Neural crest cell (in vitro differentiated cells): Measurements from ENCODE around the gene PARVA. TPM values are rescaled to one million over a fixed set of nuclear protein-coding genes. Genes with fewer than 3 reads are reported as not detected.
"Not testable (repeated sequence)": the region's sequence is repeated elsewhere in the genome, so short reads cannot be mapped to it uniquely, and the experiment has no call there.

Experiments used
- DNase-seq: peaks from one replicate; pipeline ENCODE4 v3.0.0; 2021; ENCODE audit warnings: low read depth, mixed read lengths, low spot score
- H3K27ac Mint-ChIP-seq: one replicate; pipeline ENCODE4 v1.8.0; 2021; ENCODE audit warnings: mild to moderate bottlenecking, mixed read lengths; ENCODE audit not compliant: unreplicated experiment
- H3K27me3 Mint-ChIP-seq: 2 replicates; pipeline ENCODE4 v1.8.0; 2021; ENCODE audit warnings: low read depth, mild to moderate bottlenecking, mixed read lengths
- H3K36me3 Mint-ChIP-seq: 2 replicates; pipeline ENCODE4 v1.8.0; 2021; ENCODE audit warnings: low read depth, mild to moderate bottlenecking, mixed read lengths
- H3K4me1 Mint-ChIP-seq: 2 replicates; pipeline ENCODE4 v1.8.0; 2021; ENCODE audit warnings: mixed read lengths
- H3K4me3 Mint-ChIP-seq: one replicate; pipeline ENCODE4 v1.8.0; 2021; ENCODE audit warnings: mild to moderate bottlenecking, mixed read lengths
- H3K9me3 Mint-ChIP-seq: 2 replicates; pipeline ENCODE4 v1.8.0; 2021; ENCODE audit warnings: mixed read lengths
- total RNA-seq: library from RNA; stranded (reverse); gene quantifications from 2 replicates; pipeline ENCODE4 v1.2.1, GENCODE V29; 2021
- TF ChIP-seq, protein P1 (sequence below): fragments of 200-600 bp; sonication (generic); conservative IDR thresholded peaks from 2 replicates; pipeline ENCODE4 v1.5.0; 2021; ENCODE audit warnings: antibody characterized with exemption, mild to moderate bottlenecking

PARVA gene
- total RNA-seq, 1 donor from 2014 or later = 36.2 TPM

DNA sequence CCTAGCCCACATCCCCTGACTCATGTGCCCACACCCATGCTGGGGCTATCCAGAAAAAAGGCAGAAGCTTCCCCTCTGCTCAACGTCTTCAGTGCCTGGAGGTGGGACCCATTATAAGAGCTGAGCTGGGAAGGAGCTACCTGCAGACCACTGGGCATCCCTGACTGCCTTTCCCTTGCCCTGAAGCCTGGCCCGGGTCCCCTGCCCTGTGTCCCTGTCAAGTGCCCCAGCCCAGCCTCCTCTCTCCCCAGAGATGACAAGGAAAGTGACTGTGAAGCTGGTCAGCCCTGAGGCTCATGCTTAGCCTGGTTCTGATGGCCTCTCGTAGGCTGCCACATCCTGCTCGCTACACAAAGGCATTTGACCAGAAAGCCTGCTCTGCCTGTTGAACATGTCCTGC lies 140.4 kb downstream of the PARVA start:
- no peak overlapping the region for H3K27ac Mint-ChIP-seq
- H3K4me1 Mint-ChIP-seq = no peaks in the 10 kb centered on the region
- TF ChIP-seq, protein P1, sequence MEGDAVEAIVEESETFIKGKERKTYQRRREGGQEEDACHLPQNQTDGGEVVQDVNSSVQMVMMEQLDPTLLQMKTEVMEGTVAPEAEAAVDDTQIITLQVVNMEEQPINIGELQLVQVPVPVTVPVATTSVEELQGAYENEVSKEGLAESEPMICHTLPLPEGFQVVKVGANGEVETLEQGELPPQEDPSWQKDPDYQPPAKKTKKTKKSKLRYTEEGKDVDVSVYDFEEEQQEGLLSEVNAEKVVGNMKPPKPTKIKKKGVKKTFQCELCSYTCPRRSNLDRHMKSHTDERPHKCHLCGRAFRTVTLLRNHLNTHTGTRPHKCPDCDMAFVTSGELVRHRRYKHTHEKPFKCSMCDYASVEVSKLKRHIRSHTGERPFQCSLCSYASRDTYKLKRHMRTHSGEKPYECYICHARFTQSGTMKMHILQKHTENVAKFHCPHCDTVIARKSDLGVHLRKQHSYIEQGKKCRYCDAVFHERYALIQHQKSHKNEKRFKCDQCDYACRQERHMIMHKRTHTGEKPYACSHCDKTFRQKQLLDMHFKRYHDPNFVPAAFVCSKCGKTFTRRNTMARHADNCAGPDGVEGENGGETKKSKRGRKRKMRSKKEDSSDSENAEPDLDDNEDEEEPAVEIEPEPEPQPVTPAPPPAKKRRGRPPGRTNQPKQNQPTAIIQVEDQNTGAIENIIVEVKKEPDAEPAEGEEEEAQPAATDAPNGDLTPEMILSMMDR = no peak
- no peaks in the 10 kb centered on the region for H3K9me3 Mint-ChIP-seq
- H3K27me3 Mint-ChIP-seq = no peaks in the 10 kb centered on the region
- DNase-seq = no peak
- no peaks in the 10 kb centered on the region for H3K36me3 Mint-ChIP-seq
- no peak overlapping the region for H3K4me3 Mint-ChIP-seq

DNA sequence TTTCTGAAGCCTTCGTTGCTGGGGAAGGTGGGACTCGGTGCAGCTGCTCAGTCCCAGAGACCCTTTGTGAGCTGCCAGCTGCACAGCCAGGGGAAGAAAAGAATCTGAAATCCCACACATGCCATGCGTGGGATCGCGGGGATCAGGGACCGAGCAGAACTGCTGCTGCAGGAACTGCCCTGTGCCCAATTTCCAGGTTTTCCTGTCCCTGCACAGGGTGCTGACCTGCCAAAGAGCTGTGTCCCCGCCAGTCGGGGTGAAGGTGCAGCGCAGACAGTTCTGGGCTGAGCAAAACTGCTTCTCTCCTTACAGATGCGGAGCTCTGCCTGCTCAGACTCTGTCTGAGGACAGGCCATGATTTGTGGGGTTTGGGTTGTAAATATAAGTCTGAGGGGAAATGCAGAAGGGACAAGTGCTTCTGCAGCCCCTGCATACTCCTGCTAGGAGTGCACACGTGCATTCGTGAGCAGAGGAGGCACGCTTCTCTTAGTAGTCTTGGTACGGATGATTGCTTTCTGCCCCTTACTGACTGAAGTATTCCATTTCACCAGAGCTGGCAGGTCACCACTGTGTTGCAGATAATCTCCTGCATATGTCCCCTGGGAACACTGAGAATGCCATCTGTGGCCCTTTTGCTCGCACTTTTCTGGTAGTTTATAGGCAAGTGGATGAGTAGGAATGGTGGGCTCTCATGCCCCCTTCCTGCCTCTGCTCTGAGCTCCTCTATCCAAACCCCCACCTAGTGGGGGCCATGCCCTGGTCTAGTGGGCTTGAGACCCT lies 141.4 kb downstream of the PARVA start:
- Mint-ChIP-seq H3K36me3 (no peaks in the 10 kb centered on the region), H3K4me1 (no peaks in the 10 kb centered on the region), H3K4me3 (no peak overlapping the region), H3K9me3 (no peaks in the 10 kb centered on the region), H3K27ac (peak overlapping the region; percentile 31), H3K27me3 (no peaks in the 10 kb centered on the region)
- DNase-seq = no peak
- TF ChIP-seq, protein P1 = no peak

DNA sequence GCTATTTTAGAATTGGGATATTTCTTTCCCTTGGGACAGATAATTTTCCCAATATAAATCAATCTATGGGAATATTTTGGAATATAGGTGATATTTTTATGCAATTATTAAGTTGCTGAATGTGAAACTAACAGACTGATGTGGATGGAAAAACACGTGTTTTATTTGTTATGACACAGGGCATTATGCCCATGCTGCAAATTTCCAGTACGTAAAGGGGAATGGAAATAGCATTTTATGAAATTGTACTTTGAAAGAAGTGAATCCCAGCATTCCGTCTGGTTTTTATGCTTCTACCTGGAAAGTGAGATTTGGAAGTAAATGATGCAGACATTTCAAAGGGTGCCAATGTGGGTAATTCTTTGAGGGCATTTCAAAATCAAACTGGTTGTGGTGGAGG lies 142.7 kb downstream of the PARVA start:
- Mint-ChIP-seq H3K4me1 (no peaks in the 10 kb centered on the region), H3K4me3 (no peak overlapping the region), H3K27ac (no peak overlapping the region), H3K36me3 (no peaks in the 10 kb centered on the region), H3K27me3 (no peaks in the 10 kb centered on the region), H3K9me3 (no peaks in the 10 kb centered on the region)
- no peak for DNase-seq
- TF ChIP-seq, protein P1 = no peak

DNA sequence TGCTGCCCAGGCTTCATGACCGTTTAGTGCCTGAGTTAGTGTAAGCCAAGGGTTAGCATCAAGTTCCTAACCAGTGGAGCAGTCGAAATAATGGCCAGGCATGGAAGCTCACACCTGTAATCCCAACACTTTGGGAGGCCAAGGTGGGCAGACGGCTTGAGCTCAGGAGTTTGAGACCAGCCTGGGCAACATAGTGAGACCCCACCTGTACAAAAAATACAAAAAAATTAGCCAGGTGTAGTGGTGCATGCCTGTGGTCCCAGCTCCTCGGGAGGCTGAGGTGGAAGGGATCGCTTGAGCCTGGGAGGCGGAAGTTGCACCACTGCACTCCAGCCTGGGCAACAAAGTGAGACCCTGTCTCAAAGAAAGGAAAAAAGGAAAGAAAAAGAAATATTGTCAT lies 143.2 kb downstream of the PARVA start:
- not testable (repeated sequence) for H3K27me3 Mint-ChIP-seq, H3K4me3 Mint-ChIP-seq, H3K4me1 Mint-ChIP-seq, H3K36me3 Mint-ChIP-seq, DNase-seq, H3K9me3 Mint-ChIP-seq, H3K27ac Mint-ChIP-seq

DNA sequence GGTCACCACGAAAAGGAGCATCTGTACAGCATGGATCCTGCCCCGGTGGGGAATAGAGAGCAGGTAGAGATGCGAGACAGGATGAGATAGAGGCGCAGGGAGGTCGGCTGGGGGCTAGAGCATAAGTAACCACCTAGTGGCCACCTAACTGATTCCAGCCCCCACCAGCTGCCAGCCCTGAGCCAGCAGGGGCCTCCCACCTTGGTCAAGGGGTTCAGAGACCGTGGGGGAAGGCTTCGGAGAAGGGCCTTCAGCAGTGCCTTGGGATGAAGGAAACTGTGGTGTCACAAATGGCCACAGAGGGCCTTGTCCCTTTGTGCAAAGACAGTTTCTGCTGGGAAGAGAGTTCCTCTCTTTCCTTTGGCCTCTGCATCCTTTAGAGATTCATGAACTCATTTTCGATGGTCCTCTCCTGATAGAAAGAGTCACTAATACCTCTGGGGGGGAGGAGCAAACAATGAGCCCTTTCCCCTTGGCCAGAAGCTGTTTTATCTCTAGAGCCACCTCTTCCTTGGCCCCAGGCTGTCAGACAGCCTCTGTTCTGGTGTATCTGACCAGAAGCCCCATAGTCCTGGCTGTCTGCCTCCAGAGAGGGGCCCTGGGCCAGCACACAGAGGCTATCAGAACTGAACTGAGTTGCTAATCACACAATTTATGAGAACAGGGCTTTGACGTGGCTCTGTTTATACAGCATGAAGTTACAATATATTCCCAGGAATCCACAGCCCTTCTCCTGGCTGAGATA lies 146.0 kb downstream of the PARVA start:
- Mint-ChIP-seq H3K27ac (no peak overlapping the region), H3K36me3 (no peaks in the 10 kb centered on the region), H3K4me1 (no peaks in the 10 kb centered on the region), H3K27me3 (no peaks in the 10 kb centered on the region), H3K9me3 (no peaks in the 10 kb centered on the region), H3K4me3 (no peak overlapping the region)
- no peak for DNase-seq
- TF ChIP-seq, protein P1 = no peak

DNA sequence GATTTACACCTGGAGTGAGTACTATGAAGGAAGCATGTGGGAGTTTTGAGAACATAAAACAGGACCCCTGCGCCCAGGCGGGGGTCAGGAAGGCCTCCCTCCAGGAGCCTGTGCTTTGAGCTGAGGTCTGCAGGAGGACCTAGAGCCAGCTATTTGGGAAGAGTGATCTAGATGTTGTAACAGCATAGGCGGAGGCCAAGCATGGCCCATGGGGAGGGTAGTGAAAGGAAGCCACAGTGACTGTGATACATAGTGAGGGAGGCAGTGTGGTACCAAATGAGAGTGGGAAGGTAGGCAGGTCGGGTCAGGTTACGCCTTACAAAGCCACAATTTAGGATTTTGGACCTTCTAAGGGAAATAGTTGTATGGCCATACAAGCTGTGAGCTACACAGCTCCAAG lies 147.5 kb downstream of the PARVA start:
- no peak for DNase-seq
- Mint-ChIP-seq H3K27me3 (no peaks in the 10 kb centered on the region), H3K4me1 (no peaks in the 10 kb centered on the region), H3K9me3 (no peaks in the 10 kb centered on the region), H3K36me3 (no peaks in the 10 kb centered on the region), H3K27ac (no peak overlapping the region), H3K4me3 (no peak overlapping the region)
- TF ChIP-seq, protein P1 = no peak
